SJCRH30 (cell line): ENCODE measurements around the gene XIRP1. TPM values are rescaled to one million over a fixed set of nuclear protein-coding genes. Genes with fewer than 3 reads are reported as not detected.

Source experiments
- DNase-seq, 2 experiments: peaks; one replicate each; pipeline ENCODE4 v3.0.0-alpha.2; 2015 to 2020
- H3K27ac ChIP-seq: fragments of 250-450 bp; sonication (Bioruptor Pico); 2 replicates; pipeline ENCODE4 v1.5.1; 2020; ENCODE audit warnings: mild to moderate bottlenecking, moderate library complexity
- H3K27me3 ChIP-seq: fragments of 250-450 bp; sonication (Bioruptor Pico); 2 replicates; pipeline ENCODE4 v1.5.1; 2020; ENCODE audit warnings: mild to moderate bottlenecking, moderate library complexity
- H3K36me3 ChIP-seq: fragments of 250-450 bp; sonication (Bioruptor Pico); 2 replicates; pipeline ENCODE4 v1.5.1; 2020; ENCODE audit warnings: mild to moderate bottlenecking, moderate library complexity
- H3K4me1 ChIP-seq: fragments of 250-450 bp; sonication (Bioruptor Pico); 2 replicates; pipeline ENCODE4 v1.5.1; 2020; ENCODE audit warnings: mild to moderate bottlenecking, moderate library complexity
- H3K4me3 ChIP-seq: fragments of 250-450 bp; sonication (Bioruptor Pico); 2 replicates; pipeline ENCODE4 v1.5.1; 2020; ENCODE audit warnings: mild to moderate bottlenecking, moderate library complexity
- H3K9me3 ChIP-seq: fragments of 250-450 bp; sonication (Bioruptor Pico); replicated peaks from 2 replicates; pipeline ENCODE4 v1.5.1; 2020; ENCODE audit warnings: mild to moderate bottlenecking, moderate library complexity
- total RNA-seq: library from RNA; depleted of rRNA; stranded (reverse); fragments of >200 nt; shearing (Covaris generic); gene quantifications from 2 replicates; pipeline ENCODE4 v1.2.3, GENCODE V29; 2014

The XIRP1 gene
- total RNA-seq, 1 experiment from 2014 or later, result 0.91 TPM

- Histone ChIP-seq H3K9me3 (no peaks in the 10 kb centered on the region), H3K4me1 (no peaks in the 10 kb centered on the region), H3K27me3 (no peaks in the 10 kb centered on the region), H3K36me3 (no peaks in the 10 kb centered on the region), H3K27ac (no peak overlapping the region), H3K4me3 (no peak overlapping the region)
- no peak for DNase-seq
Observed at GRCh38 chr3:39220407-39221140, 28.2 kb upstream of the XIRP1 start.

GRCh38 chr3:39219702-39220101 lies 27.3 kb upstream of the XIRP1 start:
- no peak overlapping the region for H3K27ac ChIP-seq
- DNase-seq, result no peak
- no peaks in the 10 kb centered on the region for H3K36me3 ChIP-seq
- H3K27me3 ChIP-seq, result no peaks in the 10 kb centered on the region
- H3K9me3 ChIP-seq, result no peaks in the 10 kb centered on the region
- no peaks in the 10 kb centered on the region for H3K4me1 ChIP-seq
- H3K4me3 ChIP-seq, result no peak overlapping the region

GRCh38 chr3:39216176-39216790 lies 23.9 kb upstream of the XIRP1 start:
- no peak for DNase-seq

GRCh38 chr3:39213613-39214012 lies 21.2 kb upstream of the XIRP1 start:
- no peaks in the 10 kb centered on the region for H3K27me3 ChIP-seq
- no peaks in the 10 kb centered on the region for H3K36me3 ChIP-seq
- no peak for DNase-seq
- no peak overlapping the region for H3K4me3 ChIP-seq
- H3K27ac ChIP-seq, result no peak overlapping the region
- no peaks in the 10 kb centered on the region for H3K9me3 ChIP-seq
- no peaks in the 10 kb centered on the region for H3K4me1 ChIP-seq

More at GRCh38 chr3:39216176-39216790, 23.9 kb upstream of the XIRP1 start:
- H3K27me3 ChIP-seq, result no peaks in the 10 kb centered on the region
- H3K36me3 ChIP-seq, result no peaks in the 10 kb centered on the region
- no peaks in the 10 kb centered on the region for H3K4me1 ChIP-seq
- no peak overlapping the region for H3K4me3 ChIP-seq
- H3K9me3 ChIP-seq, result no peaks in the 10 kb centered on the region
- H3K27ac ChIP-seq, result no peak overlapping the region

GRCh38 chr3:39212665-39213064 lies 20.3 kb upstream of the XIRP1 start:
- H3K4me1 ChIP-seq, result no peaks in the 10 kb centered on the region

GRCh38 chr3:39211332-39212130 lies 19.1 kb upstream of the XIRP1 start:
- Histone ChIP-seq H3K4me1 (no peaks in the 10 kb centered on the region), H3K27ac (no peak overlapping the region), H3K9me3 (no peaks in the 10 kb centered on the region), H3K27me3 (no peaks in the 10 kb centered on the region), H3K4me3 (no peak overlapping the region), H3K36me3 (no peaks in the 10 kb centered on the region)
- DNase-seq, result no peak

More at GRCh38 chr3:39212665-39213064, 20.3 kb upstream of the XIRP1 start:
- no peak overlapping the region for H3K4me3 ChIP-seq
- DNase-seq, result no peak
- H3K9me3 ChIP-seq, result no peaks in the 10 kb centered on the region
- no peaks in the 10 kb centered on the region for H3K27me3 ChIP-seq
- no peaks in the 10 kb centered on the region for H3K36me3 ChIP-seq
- H3K27ac ChIP-seq, result no peak overlapping the region

GRCh38 chr3:39210078-39210477 lies 17.7 kb upstream of the XIRP1 start:
- Histone ChIP-seq H3K4me3 (no peak overlapping the region), H3K27me3 (no peaks in the 10 kb centered on the region), H3K9me3 (no peaks in the 10 kb centered on the region), H3K4me1 (no peaks in the 10 kb centered on the region), H3K36me3 (no peaks in the 10 kb centered on the region), H3K27ac (no peak overlapping the region)
- DNase-seq, result no peak

GRCh38 chr3:39209329-39209970 lies 17.1 kb upstream of the XIRP1 start:
- Histone ChIP-seq H3K36me3 (no peaks in the 10 kb centered on the region), H3K9me3 (no peaks in the 10 kb centered on the region), H3K27me3 (no peaks in the 10 kb centered on the region), H3K4me3 (no peak overlapping the region), H3K4me1 (no peaks in the 10 kb centered on the region), H3K27ac (no peak overlapping the region)
- DNase-seq, result no peak

GRCh38 chr3:39208463-39209055 lies 16.2 kb upstream of the XIRP1 start:
- H3K9me3 ChIP-seq, result no peaks in the 10 kb centered on the region
- H3K27me3 ChIP-seq, result no peaks in the 10 kb centered on the region
- H3K4me1 ChIP-seq, result no peaks in the 10 kb centered on the region
- H3K4me3 ChIP-seq, result no peak overlapping the region
- peak; percentile 24 to 46 for DNase-seq
- no peaks in the 10 kb centered on the region for H3K36me3 ChIP-seq
- H3K27ac ChIP-seq, result no peak overlapping the region

GRCh38 chr3:39207361-39208186 lies 15.2 kb upstream of the XIRP1 start:
- Histone ChIP-seq H3K4me3 (no peak overlapping the region), H3K9me3 (no peaks in the 10 kb centered on the region), H3K36me3 (no peaks in the 10 kb centered on the region), H3K27me3 (no peaks in the 10 kb centered on the region), H3K4me1 (no peaks in the 10 kb centered on the region), H3K27ac (no peak overlapping the region)
- DNase-seq, result no peak

- no peaks in the 10 kb centered on the region for H3K9me3 ChIP-seq
- no peak overlapping the region for H3K27ac ChIP-seq
- no peaks in the 10 kb centered on the region for H3K4me1 ChIP-seq
- H3K4me3 ChIP-seq, result no peak overlapping the region
- DNase-seq, result no peak
- H3K36me3 ChIP-seq, result no peaks in the 10 kb centered on the region
- H3K27me3 ChIP-seq, result no peaks in the 10 kb centered on the region
Observed at GRCh38 chr3:39205919-39206516, 13.6 kb upstream of the XIRP1 start.

- H3K27me3 ChIP-seq, result no peaks in the 10 kb centered on the region
Observed at GRCh38 chr3:39205131-39205530, 12.7 kb upstream of the XIRP1 start.

GRCh38 chr3:39203860-39204259 lies 11.5 kb upstream of the XIRP1 start:
- no peak overlapping the region for H3K27ac ChIP-seq
- H3K9me3 ChIP-seq, result no peaks in the 10 kb centered on the region
- H3K4me1 ChIP-seq, result no peaks in the 10 kb centered on the region
- no peaks in the 10 kb centered on the region for H3K36me3 ChIP-seq
- H3K4me3 ChIP-seq, result no peak overlapping the region
- no peaks in the 10 kb centered on the region for H3K27me3 ChIP-seq
- DNase-seq, result no peak

More at GRCh38 chr3:39205131-39205530, 12.7 kb upstream of the XIRP1 start:
- DNase-seq, result no peak
- H3K4me1 ChIP-seq, result no peaks in the 10 kb centered on the region
- H3K36me3 ChIP-seq, result no peaks in the 10 kb centered on the region
- H3K9me3 ChIP-seq, result no peaks in the 10 kb centered on the region
- no peak overlapping the region for H3K4me3 ChIP-seq
- no peak overlapping the region for H3K27ac ChIP-seq
